ENCODE results near the gene DST.

Gene DST

DNA sequence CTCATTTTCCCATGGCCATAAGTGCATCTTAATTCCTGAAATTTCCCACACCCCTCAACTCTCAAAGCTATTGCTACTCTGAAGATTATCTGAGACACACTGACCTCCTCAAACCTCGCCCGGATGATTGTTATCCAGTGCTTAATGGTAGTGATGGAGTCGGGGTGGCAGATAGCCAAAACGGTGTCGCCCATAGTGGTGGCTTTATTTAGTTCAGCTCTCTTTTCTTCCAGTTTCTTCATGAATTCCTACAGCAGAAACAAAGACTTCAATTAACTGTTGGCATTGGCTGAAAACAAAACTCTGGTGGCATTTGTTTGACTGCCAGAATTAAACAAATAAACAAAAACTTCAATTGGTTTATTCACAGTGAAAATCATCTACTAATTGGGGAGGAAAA lies 165.4 kb downstream of the DST start:
- H3K4me3 ChIP-seq (ENCODE audit: low read length), result no peak overlapping the region
- no peak for DNase-seq (ENCODE audit: low read depth)
- no peak for TF ChIP-seq CTCF (conservative IDR thresholded peaks at IDR 0.05; ENCODE audit: low read length)

DNA sequence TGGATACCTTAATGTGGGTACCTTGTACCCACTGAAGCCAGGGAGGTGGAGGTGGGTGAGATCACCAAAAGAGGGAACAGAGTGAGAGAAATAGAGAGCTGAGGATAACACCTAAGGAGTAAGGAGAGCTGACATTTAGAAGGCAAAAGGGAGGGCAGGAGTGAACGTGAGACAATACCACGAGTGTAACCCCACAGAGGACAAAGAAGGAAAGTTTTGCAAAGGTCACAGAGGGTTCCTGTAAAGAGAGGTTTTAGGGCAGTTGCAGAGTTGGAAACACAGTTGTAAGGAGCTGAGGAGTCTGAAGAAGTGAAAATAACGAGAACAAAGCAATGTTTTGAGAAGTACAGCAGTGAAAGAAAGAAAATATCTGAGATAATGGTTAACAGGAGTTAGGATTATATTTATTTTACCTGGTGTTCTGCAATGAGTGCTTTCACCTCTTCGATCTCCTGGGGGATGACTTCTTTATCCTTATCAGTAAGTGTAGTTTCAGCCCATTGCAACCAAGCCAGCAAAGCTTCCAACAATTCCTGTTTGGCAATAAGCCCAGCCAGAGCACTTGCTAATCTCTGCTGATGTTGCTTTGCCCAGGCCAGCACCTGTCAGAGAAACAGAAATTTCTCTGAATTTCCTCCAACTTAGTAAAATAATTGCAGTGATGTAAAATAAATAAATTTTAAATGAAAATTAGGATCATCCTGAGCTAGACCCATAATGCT lies 166.8 kb downstream of the DST start:
- DNase-seq (ENCODE audit: low read depth), result no peak
- H3K4me3 ChIP-seq (ENCODE audit: low read length), result no peak overlapping the region
- TF ChIP-seq CTCF (conservative IDR thresholded peaks at IDR 0.05; ENCODE audit: low read length), result no peak

DNA sequence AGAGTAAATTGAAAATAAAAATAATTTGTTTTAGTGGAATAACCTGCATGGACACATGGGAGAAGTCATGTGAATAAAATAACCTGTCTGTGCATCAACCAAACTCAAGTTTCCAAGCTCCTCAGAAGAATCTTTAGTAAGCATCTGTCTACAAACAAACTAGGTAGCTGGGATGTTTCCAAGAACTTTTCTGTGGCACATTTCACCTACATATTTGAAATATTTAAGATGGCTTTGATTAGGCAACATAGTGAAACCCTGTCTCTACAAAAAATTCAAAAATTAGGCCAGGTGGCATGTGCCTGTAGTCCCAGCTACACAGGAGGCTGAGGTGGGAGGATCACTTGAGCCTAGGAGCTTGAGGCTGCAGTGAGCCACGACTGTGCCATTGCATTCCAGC lies 168.2 kb downstream of the DST start:
- DNase-seq (ENCODE audit: low read depth), result no peak
- H3K4me3 ChIP-seq (ENCODE audit: low read length), result no peak overlapping the region
- TF ChIP-seq CTCF (conservative IDR thresholded peaks at IDR 0.05; ENCODE audit: low read length), result no peak

DNA sequence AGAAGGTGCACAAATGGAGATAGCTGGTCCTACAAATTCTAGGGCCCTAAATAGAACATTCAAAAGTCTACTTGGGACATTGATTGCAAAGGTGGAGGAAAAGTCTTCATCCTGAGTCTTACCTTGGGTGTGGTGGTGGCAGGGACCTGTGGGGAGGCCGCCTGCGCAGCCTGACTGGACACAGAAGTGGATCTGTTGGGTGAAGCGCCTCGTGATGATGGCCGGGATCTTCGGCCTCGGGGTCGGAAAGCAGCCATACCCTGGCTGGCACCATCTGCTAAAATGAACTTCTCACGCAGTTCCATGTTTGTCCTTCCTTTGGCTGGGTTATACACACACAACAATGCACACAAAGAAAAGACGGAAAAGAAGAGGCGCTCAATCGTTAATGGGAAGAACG lies 179.2 kb downstream of the DST start:
- H3K4me3 ChIP-seq (ENCODE audit: low read length), result no peak overlapping the region
- no peak for TF ChIP-seq CTCF (conservative IDR thresholded peaks at IDR 0.05; ENCODE audit: low read length)
- no peak for DNase-seq (ENCODE audit: low read depth)

DNA sequence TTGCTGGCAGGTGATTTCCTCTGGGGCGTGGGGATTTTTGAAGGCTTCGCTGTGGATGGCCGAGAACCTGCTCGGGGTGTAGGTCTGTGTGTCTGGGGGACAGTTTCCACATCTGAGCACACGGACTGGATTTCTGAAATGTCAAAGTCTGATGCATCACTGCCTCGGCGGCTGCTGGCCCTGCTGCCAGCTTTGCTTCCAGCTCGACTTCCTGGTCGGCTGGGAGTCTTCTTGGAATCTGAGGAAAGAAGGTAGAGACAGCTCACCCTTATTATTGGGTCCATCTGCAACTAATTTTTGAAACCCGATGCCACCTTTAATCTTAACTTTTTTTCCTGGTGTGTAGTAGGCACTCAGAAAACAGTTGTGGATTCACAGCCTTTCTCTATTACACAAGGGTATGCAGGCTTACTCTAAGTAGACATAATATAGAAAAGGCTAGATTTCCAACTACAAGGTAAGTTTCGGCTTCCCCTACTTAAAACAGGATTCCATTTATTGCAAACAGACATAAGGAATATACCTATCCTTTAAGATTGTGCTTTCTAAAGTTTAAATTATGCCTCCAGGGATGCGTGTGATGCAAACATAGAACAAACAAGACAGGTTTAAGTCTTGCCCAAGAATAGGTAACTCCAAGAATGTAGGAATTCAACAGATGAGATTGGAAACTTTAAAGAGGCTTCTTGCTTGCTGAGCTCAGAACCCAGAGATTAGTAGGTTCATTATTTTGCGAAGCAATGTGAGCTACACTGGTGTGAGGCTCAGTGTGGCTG lies 183.5 kb downstream of the DST start:
- TF ChIP-seq CTCF (conservative IDR thresholded peaks at IDR 0.05; ENCODE audit: low read length), result no peak
- DNase-seq (ENCODE audit: low read depth), result no peak
- no peak overlapping the region for H3K4me3 ChIP-seq (ENCODE audit: low read length)

- no peak for TF ChIP-seq CTCF (conservative IDR thresholded peaks at IDR 0.05; ENCODE audit: low read length)
- no peak for DNase-seq (ENCODE audit: low read depth)
- no peak overlapping the region for H3K4me3 ChIP-seq (ENCODE audit: low read length)
Observed at GRCh38 chr6:56458324-56458884, 184.3 kb downstream of the DST start.

DNA sequence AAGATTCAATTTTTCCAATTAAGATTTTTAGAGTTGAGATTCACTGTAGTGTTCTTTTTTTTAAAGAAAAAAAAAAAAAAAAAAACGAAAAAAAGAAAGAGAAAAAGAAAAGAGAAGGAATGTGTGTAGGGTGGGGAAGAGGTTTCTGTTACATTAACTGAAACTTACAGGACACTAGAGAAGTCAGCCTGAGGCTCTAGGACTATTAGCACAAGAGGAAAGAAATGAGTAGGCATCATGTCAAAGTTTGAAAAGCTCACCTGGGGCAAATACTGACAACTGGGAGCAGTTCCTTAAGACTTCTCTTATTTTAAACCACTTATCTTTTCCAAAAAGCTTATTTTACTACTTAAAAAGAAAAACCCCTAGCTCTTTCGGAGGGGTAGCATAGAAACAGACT lies 185.9 kb downstream of the DST start:
- H3K4me3 ChIP-seq (ENCODE audit: low read length), result no peak overlapping the region
- no peak for TF ChIP-seq CTCF (conservative IDR thresholded peaks at IDR 0.05; ENCODE audit: low read length)
- no peak for DNase-seq (ENCODE audit: low read depth)
